Right atrium auricular region (tissue), 2 donors: ENCODE results near the gene UGGT1. TPM values are rescaled to one million over a fixed set of nuclear protein-coding genes. Genes with fewer than 3 reads are reported as not detected.

ENCODE experiments used
- DNase-seq: peaks from one replicate; pipeline ENCODE4 v3.0.0-alpha.2; 2019; ENCODE audit warnings: low spot score
- H3K27ac ChIP-seq, 2 donors: fragments of 200-600 bp; sonication (generic); 1 replicate in 1 of 2; 2 replicates in 1 of 2; pipeline ENCODE4 v1.5.1; 2016 to 2019
- H3K27me3 ChIP-seq, 2 donors: fragments of 200-600 bp; sonication (generic); one replicate each; pipeline versions ENCODE4 v1.5.1 to v1.6.0; 2017 to 2019
- H3K36me3 ChIP-seq: fragments of 200-600 bp; sonication (generic); one replicate; pipeline ENCODE4 v1.5.1; 2016
- H3K4me1 ChIP-seq, 2 donors: fragments of 200-600 bp; sonication (generic); one replicate each; pipeline versions ENCODE4 v1.5.1 to v1.6.0; 2017 to 2019
- H3K4me3 ChIP-seq, 2 donors: fragments of 200-600 bp; sonication (generic); 1 replicate in 1 of 2; 2 replicates in 1 of 2; pipeline ENCODE4 v1.5.1; 2017 to 2019; ENCODE audit warnings: mild to moderate bottlenecking in 1 of 2, moderate library complexity in 1 of 2
- H3K9me3 ChIP-seq, 2 donors: fragments of 200-600 bp; sonication (generic); one replicate each; pipeline ENCODE4 v1.5.1; 2019
- CTCF ChIP-seq, 2 donors: fragments of 200-600 bp; sonication (generic); IDR thresholded peaks; one replicate each; pipeline ENCODE4 v1.5.1; 2019; ENCODE audit warnings: antibody characterized with exemption in 2 of 2
- total RNA-seq, 2 donors: library from RNA; depleted of rRNA; stranded (reverse); fragments of >200 nt; gene quantifications; one replicate each; pipeline ENCODE4 v1.1.0, GENCODE V29; 2016

Gene UGGT1
- total RNA-seq, 2 donors from 2014 or later = 33.5 to 47.2 TPM

- peak overlapping the region in 1 of 2 donors; percentile 9 for H3K4me3 ChIP-seq
- peak overlapping the region; percentile 31 to 51 for H3K27ac ChIP-seq
- peaks cover 0 to 9% of the 10 kb centered on the region in 2 donors for H3K4me1 ChIP-seq
- H3K27me3 ChIP-seq = no peaks in the 10 kb centered on the region
- no peaks in the 10 kb centered on the region for H3K9me3 ChIP-seq
- H3K36me3 ChIP-seq = peaks cover 36% of the 10 kb centered on the region
- TF ChIP-seq CTCF (IDR thresholded peaks at IDR 0.05) = no peak
- no peak for DNase-seq
These were observed 96.1 kb downstream of the UGGT1 start for GRCh38 chr2:128187032-128187654.

GRCh38 chr2:128195435-128195984, 104.5 kb downstream of the UGGT1 start:
- Histone ChIP-seq H3K9me3 (no peaks in the 10 kb centered on the region), H3K36me3 (peaks cover 8% of the 10 kb centered on the region), H3K27me3 (no peaks in the 10 kb centered on the region), H3K27ac (no peak overlapping the region), H3K4me3 (no peak overlapping the region), H3K4me1 (peaks cover 0 to 21% of the 10 kb centered on the region in 2 donors)
- TF ChIP-seq CTCF (IDR thresholded peaks at IDR 0.05) = no peak
- no peak for DNase-seq

- Histone ChIP-seq H3K9me3 (no peaks in the 10 kb centered on the region), H3K4me1 (peaks cover 0 to 21% of the 10 kb centered on the region in 2 donors), H3K36me3 (peaks cover 3% of the 10 kb centered on the region), H3K27ac (no peak overlapping the region), H3K27me3 (no peaks in the 10 kb centered on the region), H3K4me3 (no peak overlapping the region)
- TF ChIP-seq CTCF (IDR thresholded peaks at IDR 0.05) = no peak
- no peak for DNase-seq
These were observed 105.0 kb downstream of the UGGT1 start for GRCh38 chr2:128196026-128196425.

- Histone ChIP-seq H3K9me3 (no peaks in the 10 kb centered on the region), H3K27ac (no peak overlapping the region), H3K4me1 (peaks cover 0 to 21% of the 10 kb centered on the region in 2 donors), H3K4me3 (no peak overlapping the region), H3K36me3 (no peaks in the 10 kb centered on the region), H3K27me3 (no peaks in the 10 kb centered on the region)
- DNase-seq = no peak
- TF ChIP-seq CTCF (IDR thresholded peaks at IDR 0.05) = no peak
These were observed 105.5 kb downstream of the UGGT1 start for GRCh38 chr2:128196471-128196931.

GRCh38 chr2:128197059-128197458, 106.1 kb downstream of the UGGT1 start:
- DNase-seq = no peak
- Histone ChIP-seq H3K36me3 (no peaks in the 10 kb centered on the region), H3K4me1 (peaks cover 0 to 21% of the 10 kb centered on the region in 2 donors), H3K4me3 (no peak overlapping the region), H3K9me3 (no peaks in the 10 kb centered on the region), H3K27ac (no peak overlapping the region), H3K27me3 (no peaks in the 10 kb centered on the region)
- no peak for TF ChIP-seq CTCF (IDR thresholded peaks at IDR 0.05)
